ENCODE data around the gene CDC42BPB. TPM values are rescaled to one million over a fixed set of nuclear protein-coding genes. Genes with fewer than 3 reads are reported as not detected.

The CDC42BPB gene
- total RNA-seq, 1 experiment from 2014 or later, result 84.4 TPM

- CTCF ChIA-PET, result no interaction called here
These were observed 158.4 kb downstream of the CDC42BPB start for GRCh38 chr14:102898776-102899515.

GRCh38 chr14:102898298-102898697 lies 159.1 kb downstream of the CDC42BPB start:
- H3K36me3 ChIP-seq (ENCODE audit: control insufficient read depth, insufficient read depth, low read length), result no peaks in the 10 kb centered on the region
- no peaks in the 10 kb centered on the region for H3K27me3 ChIP-seq (ENCODE audit: control insufficient read depth, insufficient read depth, low read length)
- ATAC-seq (no peak), DNase-seq (ENCODE audit: low read depth, low spot score) (no peak)
- intact Hi-C loops (cut with micrococcal nuclease; ENCODE audit: unreplicated experiment), result no loop called here
- TF ChIP-seq CTCF (IDR thresholded peaks at IDR 0.05) (no peak), REST (IDR thresholded peaks at IDR 0.05; ENCODE audit: insufficient read depth in 1 of 2, low read depth in 2 of 2, low read length in 1 of 2) (no peak), SIN3A (IDR thresholded peaks at IDR 0.05; ENCODE audit: borderline replicate concordance, insufficient read depth, low read depth, low read length) (no peak), POLR2AphosphoS5 (IDR thresholded peaks at IDR 0.05; ENCODE audit: low read depth, low read length) (no peak), TCF7L2 (IDR thresholded peaks at IDR 0.05; ENCODE audit: low read depth, low read length) (no peak)
- ChIA-PET POLR2A (no interaction called here), CTCF (no interaction called here)
- H3K9me3 ChIP-seq (ENCODE audit: control insufficient read depth, insufficient read depth, low read depth, low read length), result no peaks in the 10 kb centered on the region
- H3K4me3 ChIP-seq (ENCODE audit: low read depth in 2 of 2, low read length in 2 of 2), result no peak overlapping the region
- no peak overlapping the region for H3K27ac ChIP-seq (ENCODE audit: low read length)
- no peaks in the 10 kb centered on the region for H3K4me1 ChIP-seq (ENCODE audit: control insufficient read depth, insufficient read depth, low read length)
- in situ Hi-C loops (cut with HindIII; ENCODE audit: low pct_unique_long_range_greater_than_20kb, low sequenced_read_pairs), result no loop called here
- BruUV-seq (replicated peaks), result no TSS peak

More at GRCh38 chr14:102898776-102899515, 158.4 kb downstream of the CDC42BPB start:
- Histone ChIP-seq H3K27ac (ENCODE audit: low read length) (no peak overlapping the region), H3K27me3 (ENCODE audit: control insufficient read depth, insufficient read depth, low read length) (no peaks in the 10 kb centered on the region), H3K4me3 (ENCODE audit: low read depth in 2 of 2, low read length in 2 of 2) (no peak overlapping the region), H3K9me3 (ENCODE audit: control insufficient read depth, insufficient read depth, low read depth, low read length) (no peaks in the 10 kb centered on the region), H3K4me1 (ENCODE audit: control insufficient read depth, insufficient read depth, low read length) (no peaks in the 10 kb centered on the region), H3K36me3 (ENCODE audit: control insufficient read depth, insufficient read depth, low read length) (no peaks in the 10 kb centered on the region)
- in situ Hi-C loops (cut with HindIII; ENCODE audit: low pct_unique_long_range_greater_than_20kb, low sequenced_read_pairs) (no loop called here), intact Hi-C loops (cut with micrococcal nuclease; ENCODE audit: unreplicated experiment) (no loop called here)
- ATAC-seq (peak; percentile 54; the same call in 1 of the 2 replicates), DNase-seq (ENCODE audit: low read depth, low spot score) (no peak)
- POLR2A ChIA-PET, result interaction anchor here (0.6 kb wide), 1 partner anchor 36 kb away, joined by 4 read pairs; no protein-coding TSS in a partner anchor
- TF ChIP-seq SIN3A (IDR thresholded peaks at IDR 0.05; ENCODE audit: borderline replicate concordance, insufficient read depth, low read depth, low read length), result no peak
- TF ChIP-seq POLR2AphosphoS5 (IDR thresholded peaks at IDR 0.05; ENCODE audit: low read depth, low read length), result no peak
- no peak for TF ChIP-seq TCF7L2 (IDR thresholded peaks at IDR 0.05; ENCODE audit: low read depth, low read length)
- no peak for TF ChIP-seq REST (IDR thresholded peaks at IDR 0.05; ENCODE audit: insufficient read depth in 1 of 2, low read depth in 2 of 2, low read length in 1 of 2)
- TF ChIP-seq CTCF (IDR thresholded peaks at IDR 0.05), result no peak
- no TSS peak for BruUV-seq (replicated peaks)

All from Panc1 (cell line).